ENCODE measurements around the gene SMAD1.
"Not testable (repeated sequence)": the region's sequence is repeated elsewhere in the genome, so short reads cannot be mapped to it uniquely, and the experiment has no call there.

Gene SMAD1

GRCh38 chr4:145523117-145523516 is 41.5 kb downstream of the SMAD1 start:
- H3K27ac ChIP-seq (ENCODE audit: low read depth in 2 of 2, low read length in 2 of 2): no peak overlapping the region
- no peaks in the 10 kb centered on the region for H3K36me3 ChIP-seq (ENCODE audit: control insufficient read depth in 2 of 2, insufficient read depth in 2 of 2, low read length in 2 of 2)
- H3K4me1 ChIP-seq (ENCODE audit: control insufficient read depth in 2 of 2, insufficient read depth in 2 of 2, low read length in 2 of 2): no peaks in the 10 kb centered on the region
- H3K9ac ChIP-seq (ENCODE audit: low read depth in 1 of 2, low read length in 2 of 2): no peak overlapping the region
- no peaks in the 10 kb centered on the region for H3K27me3 ChIP-seq (ENCODE audit: control insufficient read depth in 2 of 2, insufficient read depth in 2 of 2, low read length in 2 of 2)
- no peak overlapping the region for H3K4me3 ChIP-seq (ENCODE audit: low read length in 2 of 2)
- no peaks in the 10 kb centered on the region for H3K9me3 ChIP-seq (ENCODE audit: control insufficient read depth in 2 of 2, low read length in 2 of 2)

GRCh38 chr4:145524552-145524951 is 42.9 kb downstream of the SMAD1 start:
- Histone ChIP-seq H3K9me3 (ENCODE audit: control insufficient read depth in 2 of 2, low read length in 2 of 2) (no peaks in the 10 kb centered on the region), H3K27ac (ENCODE audit: low read depth in 2 of 2, low read length in 2 of 2) (no peak overlapping the region), H3K36me3 (ENCODE audit: control insufficient read depth in 2 of 2, insufficient read depth in 2 of 2, low read length in 2 of 2) (no peaks in the 10 kb centered on the region), H3K4me3 (ENCODE audit: low read length in 2 of 2) (no peak overlapping the region), H3K27me3 (ENCODE audit: control insufficient read depth in 2 of 2, insufficient read depth in 2 of 2, low read length in 2 of 2) (no peaks in the 10 kb centered on the region), H3K9ac (ENCODE audit: low read depth in 1 of 2, low read length in 2 of 2) (no peak overlapping the region), H3K4me1 (ENCODE audit: control insufficient read depth in 2 of 2, insufficient read depth in 2 of 2, low read length in 2 of 2) (peaks cover 2 to 5% of the 10 kb centered on the region in 2 donors)

- H3K4me1 ChIP-seq (ENCODE audit: control insufficient read depth in 2 of 2, insufficient read depth in 2 of 2, low read length in 2 of 2): peaks cover 2 to 5% of the 10 kb centered on the region in 2 donors
- no peak overlapping the region for H3K27ac ChIP-seq (ENCODE audit: low read depth in 2 of 2, low read length in 2 of 2)
- H3K4me3 ChIP-seq (ENCODE audit: low read length in 2 of 2): no peak overlapping the region
- H3K9ac ChIP-seq (ENCODE audit: low read depth in 1 of 2, low read length in 2 of 2): no peak overlapping the region
- H3K9me3 ChIP-seq (ENCODE audit: control insufficient read depth in 2 of 2, low read length in 2 of 2): no peaks in the 10 kb centered on the region
- H3K27me3 ChIP-seq (ENCODE audit: control insufficient read depth in 2 of 2, insufficient read depth in 2 of 2, low read length in 2 of 2): no peaks in the 10 kb centered on the region
- H3K36me3 ChIP-seq (ENCODE audit: control insufficient read depth in 2 of 2, insufficient read depth in 2 of 2, low read length in 2 of 2): no peaks in the 10 kb centered on the region
Observed at GRCh38 chr4:145525291-145525740, 43.7 kb downstream of the SMAD1 start.

- Histone ChIP-seq H3K9me3 (ENCODE audit: control insufficient read depth in 2 of 2, low read length in 2 of 2) (no peaks in the 10 kb centered on the region), H3K4me3 (ENCODE audit: low read length in 2 of 2) (no peak overlapping the region), H3K27ac (ENCODE audit: low read depth in 2 of 2, low read length in 2 of 2) (no peak overlapping the region), H3K27me3 (ENCODE audit: control insufficient read depth in 2 of 2, insufficient read depth in 2 of 2, low read length in 2 of 2) (no peaks in the 10 kb centered on the region), H3K4me1 (ENCODE audit: control insufficient read depth in 2 of 2, insufficient read depth in 2 of 2, low read length in 2 of 2) (peaks cover 2 to 8% of the 10 kb centered on the region in 2 donors), H3K9ac (ENCODE audit: low read depth in 1 of 2, low read length in 2 of 2) (no peak overlapping the region), H3K36me3 (ENCODE audit: control insufficient read depth in 2 of 2, insufficient read depth in 2 of 2, low read length in 2 of 2) (no peaks in the 10 kb centered on the region)
Observed at GRCh38 chr4:145527773-145528172, 46.1 kb downstream of the SMAD1 start.

GRCh38 chr4:145528601-145529000 is 46.9 kb downstream of the SMAD1 start:
- no peaks in the 10 kb centered on the region for H3K9me3 ChIP-seq (ENCODE audit: control insufficient read depth in 2 of 2, low read length in 2 of 2)
- H3K4me1 ChIP-seq (ENCODE audit: control insufficient read depth in 2 of 2, insufficient read depth in 2 of 2, low read length in 2 of 2): peaks cover 2 to 8% of the 10 kb centered on the region in 2 donors
- no peaks in the 10 kb centered on the region for H3K27me3 ChIP-seq (ENCODE audit: control insufficient read depth in 2 of 2, insufficient read depth in 2 of 2, low read length in 2 of 2)
- H3K27ac ChIP-seq (ENCODE audit: low read depth in 2 of 2, low read length in 2 of 2): no peak overlapping the region
- no peaks in the 10 kb centered on the region for H3K36me3 ChIP-seq (ENCODE audit: control insufficient read depth in 2 of 2, insufficient read depth in 2 of 2, low read length in 2 of 2)
- no peak overlapping the region for H3K4me3 ChIP-seq (ENCODE audit: low read length in 2 of 2)
- H3K9ac ChIP-seq (ENCODE audit: low read depth in 1 of 2, low read length in 2 of 2): no peak overlapping the region

GRCh38 chr4:145530189-145530588 is 48.5 kb downstream of the SMAD1 start:
- Histone ChIP-seq H3K4me3 (ENCODE audit: low read length in 2 of 2) (no peak overlapping the region), H3K27ac (ENCODE audit: low read depth in 2 of 2, low read length in 2 of 2) (no peak overlapping the region), H3K9ac (ENCODE audit: low read depth in 1 of 2, low read length in 2 of 2) (no peak overlapping the region), H3K9me3 (ENCODE audit: control insufficient read depth in 2 of 2, low read length in 2 of 2) (no peaks in the 10 kb centered on the region), H3K36me3 (ENCODE audit: control insufficient read depth in 2 of 2, insufficient read depth in 2 of 2, low read length in 2 of 2) (no peaks in the 10 kb centered on the region), H3K27me3 (ENCODE audit: control insufficient read depth in 2 of 2, insufficient read depth in 2 of 2, low read length in 2 of 2) (no peaks in the 10 kb centered on the region), H3K4me1 (ENCODE audit: control insufficient read depth in 2 of 2, insufficient read depth in 2 of 2, low read length in 2 of 2) (peaks cover 2 to 8% of the 10 kb centered on the region in 2 donors)

- Histone ChIP-seq H3K27me3 (ENCODE audit: control insufficient read depth in 2 of 2, insufficient read depth in 2 of 2, low read length in 2 of 2) (no peaks in the 10 kb centered on the region), H3K9me3 (ENCODE audit: control insufficient read depth in 2 of 2, low read length in 2 of 2) (no peaks in the 10 kb centered on the region), H3K4me3 (ENCODE audit: low read length in 2 of 2) (no peak overlapping the region), H3K4me1 (ENCODE audit: control insufficient read depth in 2 of 2, insufficient read depth in 2 of 2, low read length in 2 of 2) (peaks cover 2 to 8% of the 10 kb centered on the region in 2 donors), H3K36me3 (ENCODE audit: control insufficient read depth in 2 of 2, insufficient read depth in 2 of 2, low read length in 2 of 2) (no peaks in the 10 kb centered on the region), H3K9ac (ENCODE audit: low read depth in 1 of 2, low read length in 2 of 2) (no peak overlapping the region), H3K27ac (ENCODE audit: low read depth in 2 of 2, low read length in 2 of 2) (no peak overlapping the region)
Observed at GRCh38 chr4:145530662-145531061, 49.0 kb downstream of the SMAD1 start.

- no peak overlapping the region for H3K27ac ChIP-seq (ENCODE audit: low read depth in 2 of 2, low read length in 2 of 2)
- no peak overlapping the region for H3K9ac ChIP-seq (ENCODE audit: low read depth in 1 of 2, low read length in 2 of 2)
- H3K36me3 ChIP-seq (ENCODE audit: control insufficient read depth in 2 of 2, insufficient read depth in 2 of 2, low read length in 2 of 2): no peaks in the 10 kb centered on the region
- H3K4me1 ChIP-seq (ENCODE audit: control insufficient read depth in 2 of 2, insufficient read depth in 2 of 2, low read length in 2 of 2): peaks cover 2 to 8% of the 10 kb centered on the region in 2 donors
- H3K9me3 ChIP-seq (ENCODE audit: control insufficient read depth in 2 of 2, low read length in 2 of 2): no peaks in the 10 kb centered on the region
- no peaks in the 10 kb centered on the region for H3K27me3 ChIP-seq (ENCODE audit: control insufficient read depth in 2 of 2, insufficient read depth in 2 of 2, low read length in 2 of 2)
- no peak overlapping the region for H3K4me3 ChIP-seq (ENCODE audit: low read length in 2 of 2)
Observed at GRCh38 chr4:145531223-145531622, 49.6 kb downstream of the SMAD1 start.

GRCh38 chr4:145531859-145532258 is 50.2 kb downstream of the SMAD1 start:
- Histone ChIP-seq H3K9me3 (ENCODE audit: control insufficient read depth in 2 of 2, low read length in 2 of 2) (no peaks in the 10 kb centered on the region), H3K36me3 (ENCODE audit: control insufficient read depth in 2 of 2, insufficient read depth in 2 of 2, low read length in 2 of 2) (no peaks in the 10 kb centered on the region), H3K4me1 (ENCODE audit: control insufficient read depth in 2 of 2, insufficient read depth in 2 of 2, low read length in 2 of 2) (peaks cover 2 to 8% of the 10 kb centered on the region in 2 donors), H3K27me3 (ENCODE audit: control insufficient read depth in 2 of 2, insufficient read depth in 2 of 2, low read length in 2 of 2) (no peaks in the 10 kb centered on the region), H3K4me3 (ENCODE audit: low read length in 2 of 2) (no peak overlapping the region), H3K9ac (ENCODE audit: low read depth in 1 of 2, low read length in 2 of 2) (no peak overlapping the region), H3K27ac (ENCODE audit: low read depth in 2 of 2, low read length in 2 of 2) (no peak overlapping the region)

- H3K4me1 ChIP-seq (ENCODE audit: control insufficient read depth in 2 of 2, insufficient read depth in 2 of 2, low read length in 2 of 2): peaks cover 2 to 8% of the 10 kb centered on the region in 2 donors
- no peak overlapping the region for H3K9ac ChIP-seq (ENCODE audit: low read depth in 1 of 2, low read length in 2 of 2)
- no peaks in the 10 kb centered on the region for H3K36me3 ChIP-seq (ENCODE audit: control insufficient read depth in 2 of 2, insufficient read depth in 2 of 2, low read length in 2 of 2)
- H3K9me3 ChIP-seq (ENCODE audit: control insufficient read depth in 2 of 2, low read length in 2 of 2): no peaks in the 10 kb centered on the region
- no peak overlapping the region for H3K27ac ChIP-seq (ENCODE audit: low read depth in 2 of 2, low read length in 2 of 2)
- H3K27me3 ChIP-seq (ENCODE audit: control insufficient read depth in 2 of 2, insufficient read depth in 2 of 2, low read length in 2 of 2): no peaks in the 10 kb centered on the region
- H3K4me3 ChIP-seq (ENCODE audit: low read length in 2 of 2): no peak overlapping the region
Observed at GRCh38 chr4:145533001-145533400, 51.3 kb downstream of the SMAD1 start.

GRCh38 chr4:145533415-145533814 is 51.8 kb downstream of the SMAD1 start:
- H3K4me1 ChIP-seq (ENCODE audit: control insufficient read depth in 2 of 2, insufficient read depth in 2 of 2, low read length in 2 of 2); H3K27me3 ChIP-seq (ENCODE audit: control insufficient read depth in 2 of 2, insufficient read depth in 2 of 2, low read length in 2 of 2); H3K4me3 ChIP-seq (ENCODE audit: low read length in 2 of 2); H3K9ac ChIP-seq (ENCODE audit: low read depth in 1 of 2, low read length in 2 of 2); H3K27ac ChIP-seq (ENCODE audit: low read depth in 2 of 2, low read length in 2 of 2); H3K36me3 ChIP-seq (ENCODE audit: control insufficient read depth in 2 of 2, insufficient read depth in 2 of 2, low read length in 2 of 2); H3K9me3 ChIP-seq (ENCODE audit: control insufficient read depth in 2 of 2, low read length in 2 of 2): not testable (repeated sequence)
